Head of caudate nucleus (tissue), 42 donors: ENCODE results near the gene HPSE2.
A peak's percentile ranks its signal among the peaks of the same experiment; 100 is the strongest.
"Not testable (repeated sequence)": the region's sequence is repeated elsewhere in the genome, so short reads cannot be mapped to it uniquely, and the experiment has no call there.

Experiments used
- DNase-seq, 42 donors: peaks; one replicate each; pipeline versions ENCODE4 v3.0.0 to v3.0.0-alpha.2; 2020 to 2021; ENCODE audit warnings: mixed read lengths in 7 of 42
- intact Hi-C: fragments of 100-400 bp; cut with DNase I; formaldehyde crosslinking; loops from one replicate; pipeline ENCODE4 v1.15.0; 2022

The HPSE2 gene

DNA sequence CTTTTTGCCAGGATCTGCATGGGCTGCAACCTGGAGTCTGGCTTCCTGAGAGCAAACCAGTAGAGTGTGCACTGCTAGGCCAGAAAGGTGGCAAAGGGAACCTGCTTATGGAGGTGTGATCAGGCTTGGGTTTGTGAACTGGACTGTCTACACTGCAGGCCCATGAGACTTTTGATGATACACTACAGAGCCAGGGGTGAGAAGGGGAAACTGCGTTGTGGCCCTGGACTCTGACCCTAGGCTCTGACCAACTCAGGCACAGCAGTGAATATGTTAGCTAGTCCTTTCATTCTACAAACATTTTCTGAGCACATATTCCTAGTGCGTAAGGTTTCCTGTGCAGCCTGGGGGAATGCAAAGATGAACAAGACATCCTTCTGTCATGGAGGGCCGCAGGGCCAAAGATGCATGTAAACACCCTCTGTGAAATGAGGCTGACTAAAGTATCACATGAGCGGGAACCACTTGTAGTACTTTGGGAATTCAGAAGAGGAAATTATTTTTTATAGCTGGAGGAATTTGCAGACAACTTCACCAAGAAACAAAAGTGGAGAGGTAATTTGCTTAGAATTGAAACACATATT, 725.1 kb downstream of the HPSE2 start:
- no peak for DNase-seq
- intact Hi-C loops: no loop called here

DNA sequence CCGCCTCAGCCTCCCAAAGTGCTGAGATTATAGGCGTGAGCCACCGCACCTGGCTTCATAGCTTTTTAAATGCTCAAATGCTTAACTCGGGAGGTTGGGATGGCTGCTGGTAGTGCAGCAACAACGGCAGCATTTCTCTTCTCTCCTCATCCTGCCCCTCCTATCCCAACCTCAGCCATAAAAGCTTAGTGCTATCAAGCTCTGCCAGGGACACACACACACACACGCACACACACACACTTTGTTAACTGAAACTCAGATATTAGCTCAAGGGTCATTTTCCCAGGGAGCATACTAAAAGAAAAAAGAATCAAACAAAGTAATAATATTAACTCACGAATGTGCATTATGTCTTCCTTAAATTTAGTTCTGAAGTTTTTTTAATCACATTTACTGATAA, 725.9 kb downstream of the HPSE2 start:
- DNase-seq: no peak
- intact Hi-C loops: no loop called here

DNA sequence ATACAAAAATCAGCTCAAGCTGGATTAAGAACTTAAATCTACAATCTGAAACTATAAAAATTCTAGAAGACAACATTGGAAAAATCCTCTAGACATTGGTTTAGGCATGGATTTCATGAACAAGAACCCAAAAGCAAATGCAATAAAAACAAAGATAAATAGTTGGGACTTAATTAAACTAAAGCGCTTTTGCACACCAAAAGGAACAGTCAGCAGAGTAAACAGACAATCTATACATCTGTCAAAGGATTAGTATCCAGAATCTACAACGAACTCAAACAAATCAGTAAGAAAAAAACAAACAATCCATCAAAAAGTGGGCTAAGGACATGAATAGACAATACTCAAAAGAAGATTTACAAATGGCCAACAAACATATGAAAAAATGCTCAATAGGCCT, 733.1 kb downstream of the HPSE2 start:
- DNase-seq, intact Hi-C loops: not testable (repeated sequence)

DNA sequence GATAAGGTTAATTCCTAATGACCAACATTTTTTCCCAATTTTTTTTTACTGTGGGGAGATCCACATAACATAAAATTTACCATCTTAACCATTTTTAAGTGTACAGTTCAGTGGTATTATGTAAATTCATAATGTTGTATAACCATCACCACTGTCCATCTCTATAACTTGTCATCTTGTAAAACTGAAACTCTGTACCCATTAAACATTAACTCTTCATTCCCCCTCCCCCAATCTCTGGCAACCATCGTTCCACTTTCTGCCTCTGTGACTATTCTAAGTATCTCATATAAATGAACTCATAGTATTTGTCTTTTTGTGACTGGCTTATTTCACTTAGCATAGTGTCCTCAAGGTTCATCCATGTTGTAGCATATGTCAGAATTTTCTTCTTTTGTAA, 742.9 kb downstream of the HPSE2 start:
- DNase-seq: no peak
- intact Hi-C loops: no loop called here

DNA sequence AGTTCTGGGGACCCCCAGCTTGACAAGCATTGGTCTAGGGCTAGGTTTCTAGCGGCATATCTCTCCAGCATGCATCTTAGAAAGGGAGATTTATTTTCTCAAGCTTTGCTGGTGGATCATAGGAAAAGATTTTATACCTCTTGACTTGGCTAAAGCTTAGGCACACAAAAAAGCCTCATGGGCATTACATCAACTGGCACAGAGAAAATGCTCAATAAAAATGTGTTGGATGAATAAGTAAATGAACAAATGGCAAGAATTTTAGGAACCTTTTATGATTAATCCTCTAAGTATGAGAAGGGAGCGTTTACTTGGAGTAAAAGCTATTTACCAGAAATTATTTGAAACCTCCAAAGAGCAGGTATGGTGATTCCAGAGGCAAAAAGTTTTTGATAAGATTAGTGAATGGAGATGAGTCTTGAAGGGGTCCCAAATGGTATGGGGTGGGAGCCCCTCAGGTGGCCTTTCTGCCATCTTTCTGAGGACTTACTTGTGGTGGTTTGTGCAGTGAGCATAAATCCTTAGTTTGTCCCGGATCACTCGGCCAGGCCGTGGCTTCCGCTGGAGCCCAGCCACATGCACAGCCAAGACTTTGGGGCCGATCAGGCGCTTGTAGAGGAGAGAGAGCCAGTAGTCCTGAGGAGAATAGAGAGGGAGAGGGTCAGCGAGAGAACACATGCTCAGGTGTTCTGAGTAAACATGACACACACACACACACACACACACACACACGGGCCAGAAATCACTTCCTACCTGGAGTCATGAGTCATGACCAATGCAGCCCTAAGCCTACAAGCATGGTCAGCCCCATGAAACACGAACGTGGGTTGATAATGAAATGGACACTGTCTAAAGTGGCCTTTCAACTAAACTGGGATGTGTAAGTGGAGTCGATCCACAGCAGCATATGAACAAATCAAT, 745.8 kb downstream of the HPSE2 start:
- intact Hi-C loops: no loop called here
- peak in 2 of 42 donors; percentile 19 to 21 for DNase-seq

DNA sequence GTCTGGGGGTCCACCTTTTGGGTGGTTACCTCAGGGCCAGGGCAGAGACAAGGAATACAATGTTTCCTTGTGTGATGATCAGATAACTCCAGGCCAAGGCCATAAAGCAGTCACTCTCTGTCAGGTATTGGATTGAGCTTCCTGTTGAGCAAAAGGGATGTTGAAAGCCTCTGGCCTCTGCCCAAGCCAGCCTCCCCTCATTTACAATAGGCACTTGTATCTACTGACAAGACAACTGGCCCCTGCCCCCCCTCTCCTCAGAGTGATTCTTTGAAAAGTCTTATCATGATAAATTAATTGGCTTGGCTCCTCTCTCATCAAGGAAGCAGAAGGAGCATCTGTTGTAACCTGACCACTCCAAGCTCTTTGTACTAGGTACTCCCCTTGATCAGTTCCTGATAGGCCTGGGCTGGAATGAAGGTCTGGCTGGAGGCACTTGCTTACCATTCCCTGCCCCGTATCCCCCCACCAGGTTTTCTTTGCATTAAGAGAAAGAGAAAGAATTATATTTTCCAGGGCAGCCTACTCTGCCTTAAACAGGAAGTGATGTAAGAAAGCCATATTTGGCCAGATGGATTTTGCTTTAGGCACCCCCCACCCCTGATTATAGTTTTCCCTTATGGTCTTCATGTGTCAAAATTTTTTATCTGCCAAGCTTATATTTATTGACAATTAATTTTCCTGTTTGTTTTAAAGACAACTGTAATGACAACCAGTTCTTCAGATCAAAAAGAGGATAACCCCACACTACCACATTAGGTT, 746.8 kb downstream of the HPSE2 start:
- intact Hi-C loops: no loop called here
- DNase-seq: no peak

DNA sequence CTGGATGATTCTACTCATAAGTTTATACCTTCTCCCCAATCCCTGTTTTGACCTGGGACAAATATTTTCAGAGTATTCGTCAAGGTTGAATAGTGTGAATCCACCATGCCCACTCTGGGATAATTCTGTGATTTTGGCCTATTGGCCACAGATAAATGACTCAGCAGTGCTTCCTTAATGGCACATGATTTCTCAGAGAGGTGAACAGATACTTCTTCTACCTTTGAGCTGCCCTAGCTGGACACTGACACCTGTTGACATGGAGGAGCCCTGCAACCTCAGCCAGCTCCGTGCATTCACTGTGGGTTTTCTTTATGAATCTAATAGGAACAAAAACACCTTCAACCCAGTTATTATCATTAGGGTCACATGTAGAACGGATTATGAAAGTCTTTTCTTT, 748.0 kb downstream of the HPSE2 start:
- DNase-seq: no peak
- intact Hi-C loops: no loop called here

DNA sequence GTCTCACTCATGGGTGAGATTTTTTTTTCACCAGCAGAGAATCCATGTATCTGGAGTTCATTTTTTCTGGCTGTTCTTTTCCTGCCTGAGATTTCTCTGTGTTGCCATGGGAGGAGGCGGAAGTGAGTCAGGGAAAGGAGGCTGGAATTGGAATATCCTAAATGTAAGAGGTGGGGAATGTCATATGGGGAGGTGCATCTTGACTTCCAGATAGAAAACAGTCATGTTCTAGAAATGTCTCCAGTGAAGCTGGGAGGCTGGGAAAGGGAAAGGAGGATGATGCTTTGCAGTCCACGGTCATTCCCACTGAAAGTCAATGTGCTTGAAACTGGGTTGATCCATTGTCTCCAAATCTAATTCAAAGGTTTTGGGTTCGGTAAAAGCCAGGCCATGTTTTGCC, 749.2 kb downstream of the HPSE2 start:
- DNase-seq: peak in 5 of 42 donors; percentile 5 to 32 (median 12)
- intact Hi-C loops: no loop called here

DNA sequence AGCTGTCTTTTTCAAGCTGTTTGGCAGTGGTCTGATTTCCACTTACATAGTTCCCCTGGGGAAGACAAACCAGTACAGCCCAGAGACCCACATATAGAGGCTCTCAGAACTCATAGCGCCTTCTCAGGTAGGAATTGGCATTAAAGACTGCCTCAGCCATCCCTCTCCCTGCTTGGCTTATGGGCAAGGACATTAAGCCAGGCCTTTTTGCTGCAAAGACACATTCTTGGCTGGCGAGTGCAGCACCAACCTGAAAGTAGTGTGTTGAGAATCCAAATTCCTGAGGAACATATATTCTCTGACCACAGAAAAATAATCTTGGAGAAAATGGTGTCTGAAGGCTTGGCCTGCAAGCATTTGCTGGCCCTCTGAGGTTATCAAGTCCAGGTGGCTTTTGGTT, 749.7 kb downstream of the HPSE2 start:
- no peak for DNase-seq
- intact Hi-C loops: no loop called here

DNA sequence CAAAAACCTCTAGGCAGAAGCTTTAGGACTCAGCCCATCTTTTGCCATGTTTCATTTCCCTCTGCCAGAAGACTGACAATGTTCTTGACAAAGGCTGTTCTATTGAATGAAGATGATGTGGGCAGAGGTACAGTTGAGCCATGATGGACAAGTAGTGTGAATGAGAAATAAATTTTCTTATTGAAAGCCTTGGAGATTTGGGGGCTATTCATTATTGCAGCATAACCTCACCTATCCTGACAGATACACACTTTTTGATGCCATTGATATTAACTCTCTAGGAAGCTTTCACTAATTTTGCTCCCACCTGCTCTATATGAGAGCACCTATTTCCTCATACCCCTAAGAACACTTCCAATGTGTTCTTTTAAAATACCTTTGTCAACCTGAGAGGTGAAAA, 752.0 kb downstream of the HPSE2 start:
- no peak for DNase-seq
- intact Hi-C loops: no loop called here

DNA sequence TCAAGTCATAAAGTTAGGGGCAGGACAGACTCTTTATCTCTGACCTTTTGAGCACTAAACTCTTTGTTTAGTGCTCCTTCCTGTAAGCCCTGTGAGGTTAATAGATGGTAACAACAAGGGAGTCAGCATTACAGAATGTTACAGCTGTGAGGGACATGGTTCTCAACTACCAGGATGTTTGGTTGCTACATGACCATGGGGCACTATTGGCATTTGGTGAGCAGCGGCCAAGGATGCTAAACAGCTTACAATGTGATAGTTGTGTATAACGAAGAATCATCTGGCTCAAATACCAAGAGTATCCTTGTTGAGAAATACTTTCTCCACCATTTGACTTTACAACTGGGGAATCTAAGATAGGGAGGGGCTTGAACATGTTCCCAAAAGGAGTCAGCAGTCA, 753.6 kb downstream of the HPSE2 start:
- DNase-seq: no peak
- intact Hi-C loops: no loop called here

DNA sequence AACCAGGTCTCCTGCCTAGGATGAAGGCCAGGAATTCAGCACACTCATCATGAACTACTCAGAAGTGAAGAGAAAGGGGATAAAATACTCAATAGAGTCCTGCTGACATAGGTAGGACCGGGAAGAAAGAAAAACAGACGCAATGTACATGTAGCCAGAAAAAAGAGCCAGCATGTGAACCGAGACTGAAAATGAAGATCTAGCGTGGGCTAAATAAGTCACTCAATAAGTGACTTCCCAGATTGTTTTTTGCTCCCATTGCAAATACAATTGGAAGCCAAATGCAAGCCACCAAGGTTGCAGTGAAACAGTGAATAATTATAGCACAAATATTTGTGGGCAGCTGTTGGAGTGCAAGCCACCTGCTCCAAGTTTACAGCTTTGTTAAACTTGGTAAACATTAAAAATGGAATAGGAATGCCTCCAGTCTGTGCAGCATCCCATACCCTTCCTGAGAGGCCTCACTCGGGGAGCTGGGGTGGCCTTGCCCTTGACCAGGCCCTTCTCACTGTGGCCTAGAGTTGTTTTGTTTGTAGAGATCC, 754.2 kb downstream of the HPSE2 start:
- no peak for DNase-seq
- intact Hi-C loops: no loop called here

DNA sequence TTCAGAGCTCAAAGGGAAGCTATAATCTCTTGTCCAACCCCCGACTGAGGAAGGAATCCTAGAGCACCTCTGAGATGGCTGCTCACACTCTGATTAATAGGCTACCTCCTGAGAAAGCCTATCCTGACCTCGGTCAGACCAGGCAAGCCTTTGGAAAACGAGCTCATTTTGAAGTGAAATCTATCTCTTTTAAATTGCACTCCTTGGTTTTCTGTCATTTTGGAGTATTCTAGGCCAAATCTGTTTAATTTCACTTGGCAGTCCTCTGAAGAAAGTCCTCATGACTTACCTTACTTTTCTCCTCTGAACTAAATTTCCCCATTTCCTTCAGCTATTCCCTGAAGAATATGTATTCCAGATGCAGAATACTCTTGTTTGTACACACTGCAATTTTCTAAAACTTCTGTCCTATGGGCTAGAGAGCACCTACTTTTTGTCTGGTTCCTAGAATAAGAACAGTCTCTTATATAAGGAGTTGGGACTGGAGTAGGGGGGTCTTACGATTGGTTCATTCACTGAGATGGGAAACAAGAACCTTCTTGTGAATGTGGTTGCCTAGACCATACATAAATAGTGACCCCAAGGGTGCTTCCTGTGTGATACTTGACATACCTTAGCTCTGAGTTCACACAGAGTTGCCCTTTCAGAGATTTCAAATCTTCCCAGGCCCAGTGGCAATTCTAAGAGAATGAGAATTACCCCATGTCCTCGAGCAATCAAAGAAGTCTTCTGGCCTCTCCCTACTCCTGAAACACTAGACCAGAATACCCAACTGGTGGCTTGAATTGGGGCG, 757.0 kb downstream of the HPSE2 start:
- no peak for DNase-seq
- intact Hi-C loops: no loop called here

DNA sequence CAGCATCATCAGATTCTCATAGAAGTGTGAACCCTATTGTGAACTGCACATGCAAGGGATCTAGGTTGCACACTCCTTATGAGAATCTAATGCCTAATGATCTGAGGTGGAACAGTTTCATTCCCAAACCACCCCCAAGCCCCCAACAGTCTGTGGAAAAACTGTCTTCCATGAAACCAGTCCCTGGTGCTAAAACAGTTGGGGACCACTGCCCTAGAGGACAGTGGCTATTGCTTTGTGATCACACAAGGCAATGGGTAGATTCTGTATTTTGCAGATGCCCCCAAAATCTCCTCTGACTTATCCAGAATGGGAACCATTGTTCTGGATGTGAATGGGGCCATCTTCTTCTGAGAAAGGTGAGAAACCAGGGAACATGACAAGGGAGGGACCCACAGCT, 757.8 kb downstream of the HPSE2 start:
- intact Hi-C loops: no loop called here
- DNase-seq: no peak

DNA sequence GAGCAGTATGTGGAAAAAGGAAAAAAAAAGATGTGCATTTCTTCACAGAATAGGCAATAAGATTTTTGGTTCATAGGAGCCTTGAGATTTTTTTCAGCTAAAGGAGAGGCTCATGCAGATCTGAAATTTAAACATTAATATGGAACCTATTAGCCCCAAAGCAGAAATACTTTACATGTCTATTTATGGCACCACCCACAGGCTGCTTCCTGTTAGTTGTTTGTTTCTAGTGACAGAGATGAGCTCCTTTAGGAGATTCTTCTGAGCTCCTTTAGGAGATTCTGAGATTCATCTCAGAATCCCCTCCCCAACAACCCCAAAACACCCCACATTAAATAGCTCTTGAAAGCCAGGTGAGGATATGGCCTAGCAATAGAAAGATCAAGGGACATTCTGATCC, 761.0 kb downstream of the HPSE2 start:
- DNase-seq: no peak
- intact Hi-C loops: no loop called here

DNA sequence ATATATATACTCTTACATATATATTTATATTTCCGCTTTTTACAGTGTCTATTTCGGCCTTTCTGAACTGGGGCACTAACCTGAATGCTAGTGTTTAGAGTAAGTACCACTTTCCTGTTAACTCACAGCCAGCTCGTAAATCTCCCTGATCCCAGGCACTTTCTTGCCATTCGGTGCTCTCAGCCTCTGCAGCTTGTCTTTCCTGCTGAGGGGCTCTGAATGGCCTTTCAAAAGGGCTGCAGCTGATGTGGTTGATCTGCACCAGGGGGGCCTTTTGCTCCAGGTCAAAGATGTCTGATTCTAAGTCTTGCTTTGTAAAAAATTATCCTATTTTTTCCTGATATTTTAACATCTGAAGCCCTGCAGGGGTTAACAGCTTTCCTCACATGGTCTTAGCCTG, 763.5 kb downstream of the HPSE2 start:
- DNase-seq: no peak
- intact Hi-C loops: no loop called here

DNA sequence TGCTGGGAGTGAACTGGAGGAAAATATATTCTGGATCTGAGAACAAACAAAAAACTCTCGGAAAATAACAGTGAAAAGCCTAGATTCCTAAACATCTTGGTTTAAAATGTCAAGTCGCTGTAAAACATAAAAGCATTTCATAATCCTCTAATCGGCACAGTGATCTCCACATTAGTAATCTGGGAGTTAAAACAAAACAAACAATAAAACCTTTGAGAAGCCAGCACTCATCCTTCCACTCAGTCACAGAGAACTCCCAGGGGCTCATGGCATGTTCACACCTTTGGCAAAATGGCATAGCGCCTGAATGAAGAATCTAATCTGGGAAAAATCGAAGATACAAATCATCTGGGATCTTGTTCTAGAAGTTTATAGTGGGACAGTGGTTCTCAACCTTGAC, 764.8 kb downstream of the HPSE2 start:
- intact Hi-C loops: no loop called here

DNA sequence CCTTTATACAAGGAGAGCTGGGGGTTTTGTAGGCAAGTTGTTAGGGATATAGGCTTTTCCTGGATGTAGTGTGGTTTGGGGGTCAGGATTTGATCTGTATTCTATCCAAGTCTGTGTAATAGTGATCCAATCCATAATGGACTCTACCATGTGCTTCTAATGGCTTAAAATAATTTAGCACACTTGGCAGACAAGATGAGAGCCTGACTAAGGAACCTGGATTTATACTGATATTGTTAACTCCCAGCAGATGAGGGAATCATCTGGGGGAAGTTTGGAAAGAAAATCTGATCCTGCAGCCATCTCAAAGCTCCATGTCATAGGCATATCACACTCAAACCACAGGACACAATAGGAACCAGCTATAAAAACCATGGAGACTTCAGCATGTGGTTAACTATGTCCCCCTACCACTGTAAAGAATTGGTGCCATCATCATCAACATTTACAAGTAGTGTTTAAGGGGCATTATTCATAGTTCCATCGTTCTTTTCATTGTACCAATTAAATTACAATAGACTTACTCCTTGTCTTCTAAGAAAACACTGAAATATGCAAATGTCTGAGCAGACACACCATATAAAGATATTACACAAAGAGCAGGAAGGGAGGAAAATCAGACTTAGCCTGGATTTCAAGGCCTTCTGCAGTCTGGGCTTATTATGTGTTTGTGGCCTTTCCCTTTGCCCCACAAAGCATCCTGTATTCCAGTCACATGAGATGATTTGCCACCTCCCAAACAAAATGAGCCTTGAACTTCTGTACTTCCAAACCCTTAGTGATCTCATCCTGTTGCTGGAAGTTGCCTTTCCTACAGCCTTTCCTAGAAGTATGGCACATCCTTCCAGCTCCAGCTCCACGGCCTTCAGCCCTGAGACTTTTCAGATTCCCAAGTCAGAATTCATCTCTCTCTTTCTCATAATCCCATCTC, 766.4 kb downstream of the HPSE2 start:
- intact Hi-C loops: loop anchor here (5.0 kb wide), 1 partner anchor 778 kb away; no protein-coding TSS in a partner anchor
- no peak for DNase-seq

More for the DNA sequence above, 764.8 kb downstream of the HPSE2 start:
- no peak for DNase-seq
